Measurements from ENCODE around the gene CACNG4.

- TF ChIP-seq CTCF (conservative IDR thresholded peaks at IDR 0.05; ENCODE audit: low read length) = no peak
- TF ChIP-seq EZH2phosphoT487 (IDR thresholded peaks at IDR 0.05; ENCODE audit: borderline replicate concordance) = no peak
Measured at GRCh38 chr17:67054011-67054591, 89.6 kb downstream of the CACNG4 start.
